GM19452 (cell line): ENCODE data around the gene ACTRT2.

ENCODE experiments used
- ATAC-seq: cut with Tn5 transposase; IDR thresholded peaks from one replicate; pipeline ENCODE4 v1.9.1; 2021; ENCODE audit not compliant: unreplicated experiment

Gene ACTRT2

DNA sequence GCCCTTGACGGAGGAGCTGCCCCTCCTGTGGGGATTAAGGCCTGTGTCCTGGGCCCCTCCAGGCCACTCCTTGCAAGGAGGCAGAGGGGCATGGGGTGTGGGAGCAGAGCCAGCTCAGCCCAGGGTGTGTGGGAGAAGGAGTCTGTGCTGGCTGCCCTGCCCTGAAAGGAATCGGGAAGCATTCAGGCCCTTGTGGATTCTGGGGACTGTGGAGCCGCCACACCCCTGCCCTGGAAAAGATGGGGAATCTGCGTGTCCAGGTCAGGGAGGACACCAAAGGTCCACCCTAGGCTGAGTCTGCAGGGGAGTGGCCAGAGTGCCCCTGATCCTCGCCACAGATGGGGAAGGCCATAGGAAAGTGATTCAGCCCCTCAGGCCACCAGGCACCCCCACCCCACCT is 31.2 kb downstream of the ACTRT2 start:
- no peak for ATAC-seq

DNA sequence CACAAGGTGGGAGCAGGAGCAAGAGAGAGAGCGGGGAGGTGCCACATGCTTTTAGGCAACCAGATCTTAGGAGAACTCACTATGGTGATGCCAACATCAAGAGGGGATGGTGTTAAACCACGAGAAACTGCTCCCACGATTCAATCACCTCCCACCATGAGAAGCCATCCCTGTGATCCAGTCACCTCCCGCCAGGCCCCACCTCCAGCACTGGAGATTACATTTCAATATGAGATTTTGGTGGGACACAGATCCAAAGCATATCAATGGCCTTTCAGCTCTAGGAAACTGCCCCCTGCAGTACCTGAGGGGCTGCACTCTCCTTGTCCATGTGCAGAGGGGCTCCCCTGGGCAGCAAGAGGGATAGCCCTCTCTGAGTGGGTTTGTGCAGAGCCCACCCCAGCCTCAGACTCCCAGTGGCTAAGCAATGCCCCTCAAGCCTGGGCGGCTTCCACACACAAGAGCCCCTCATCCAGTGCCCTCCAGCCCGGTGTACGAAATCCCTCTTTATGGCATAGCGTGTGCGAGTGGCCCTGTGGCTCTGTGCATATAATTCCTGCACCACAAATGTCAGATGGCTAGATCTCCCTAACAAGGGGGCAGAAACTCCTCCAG is 32.2 kb downstream of the ACTRT2 start:
- no peak for ATAC-seq

DNA sequence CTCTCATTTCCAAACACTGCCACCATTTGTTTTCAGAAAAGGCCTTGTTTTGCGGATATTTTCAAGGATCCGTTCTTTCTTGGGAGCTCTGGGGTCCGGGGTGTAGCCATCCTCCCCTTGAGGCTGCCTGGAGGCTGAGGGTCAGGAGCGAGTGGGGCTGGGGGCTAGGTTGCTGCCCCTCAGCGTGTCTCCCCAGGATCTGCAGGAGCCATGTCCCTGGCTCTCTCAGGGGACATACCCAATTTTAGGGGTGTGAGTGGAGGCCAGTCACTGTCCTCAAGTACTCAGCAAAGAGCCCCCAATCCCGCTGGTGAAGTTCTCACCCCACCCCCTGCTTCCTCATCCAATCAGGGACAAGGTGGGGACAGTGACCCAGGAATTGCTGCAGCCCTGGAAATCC is 32.7 kb downstream of the ACTRT2 start:
- ATAC-seq: no peak

DNA sequence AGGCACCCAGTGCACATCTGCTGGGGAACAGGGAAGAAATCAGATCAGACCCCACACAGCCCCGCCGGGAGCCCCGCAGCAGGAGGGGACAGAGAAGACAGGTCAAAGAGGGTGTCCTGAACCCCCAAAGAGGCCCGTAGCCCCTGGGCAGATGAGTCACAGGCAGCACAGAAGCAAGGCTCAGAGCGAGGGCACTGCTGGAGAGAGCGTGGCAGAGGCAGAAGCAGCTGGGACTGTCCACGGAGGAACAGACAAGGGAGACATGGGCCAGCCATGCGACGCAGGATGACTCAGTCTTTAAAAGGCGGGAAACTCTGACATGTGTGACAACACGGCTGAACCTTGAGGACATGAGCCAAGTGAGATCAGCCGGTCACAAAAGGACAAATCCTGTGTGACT is 33.2 kb downstream of the ACTRT2 start:
- no peak for ATAC-seq

DNA sequence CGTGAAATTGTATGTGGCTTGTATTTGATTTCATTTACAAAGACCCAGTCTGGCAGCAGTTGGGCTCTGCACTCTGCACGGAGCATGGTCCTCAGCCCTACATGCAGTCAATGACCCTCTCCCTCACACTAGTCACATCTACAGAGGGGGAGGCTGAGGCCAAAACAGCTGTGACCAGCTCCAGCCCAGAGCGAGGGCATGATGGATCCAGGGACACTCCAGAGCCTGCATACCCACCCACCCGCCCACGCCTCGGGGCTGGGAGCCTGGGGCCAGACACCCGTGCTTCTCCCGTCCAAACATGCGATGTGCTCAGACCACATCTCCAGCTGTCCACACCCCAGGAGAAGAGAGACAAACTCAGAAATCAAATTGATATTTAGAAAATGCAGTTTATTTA is 33.8 kb downstream of the ACTRT2 start:
- ATAC-seq: no peak

DNA sequence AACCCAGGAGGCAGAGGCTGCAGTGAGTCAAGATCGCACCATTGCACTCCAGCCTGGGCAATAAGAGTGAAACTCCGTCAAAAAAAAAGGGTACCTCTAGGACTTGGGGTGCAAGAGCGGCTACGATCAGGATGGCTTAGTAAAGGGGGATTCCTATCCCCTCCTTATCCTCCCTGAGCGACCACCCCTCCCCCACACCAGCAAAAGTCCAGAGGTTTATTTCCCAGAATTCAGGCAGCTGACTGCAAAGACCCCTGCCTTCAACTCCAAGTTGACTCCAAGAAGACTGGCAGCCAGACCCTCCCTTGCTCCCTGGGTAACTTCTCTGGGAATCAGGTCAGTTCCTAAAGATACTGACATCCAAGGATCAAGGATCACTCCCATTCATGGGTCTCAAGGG is 35.4 kb downstream of the ACTRT2 start:
- no peak for ATAC-seq

DNA sequence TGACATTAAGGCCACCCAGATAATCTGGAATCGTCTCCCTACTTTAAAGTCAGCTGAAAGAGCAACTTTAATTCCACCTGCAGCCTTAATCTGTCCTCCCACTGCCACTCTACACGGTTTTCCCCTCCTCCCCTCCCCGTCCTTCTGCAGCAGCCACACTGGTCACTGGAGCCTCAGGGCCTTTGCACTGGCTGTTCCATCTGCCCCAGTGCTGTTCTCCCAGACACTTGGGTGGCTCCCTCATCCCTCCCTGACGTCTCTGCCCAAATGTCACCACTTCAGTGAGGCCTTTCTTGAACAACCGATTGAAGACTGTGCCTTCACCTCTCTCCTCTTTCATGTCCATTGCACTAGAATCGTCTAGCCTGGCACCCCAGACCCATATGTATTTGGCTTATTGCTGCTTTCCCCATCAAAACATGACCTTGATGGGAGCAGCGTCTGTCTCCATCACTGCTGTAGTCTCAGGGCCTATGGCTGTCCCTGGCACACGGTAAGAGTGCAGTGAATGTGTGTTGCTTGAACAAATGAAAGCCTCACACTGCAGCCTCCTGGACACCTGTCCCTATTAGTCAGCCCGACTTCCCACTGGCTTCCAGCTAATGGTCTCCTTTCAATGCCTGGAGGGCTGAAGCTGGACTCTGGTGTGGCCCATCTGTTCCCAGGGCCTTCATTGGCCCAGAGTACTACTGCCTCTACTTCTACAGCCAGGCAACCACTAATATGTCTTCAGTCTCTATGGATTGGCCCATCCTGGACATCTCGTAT is 37.2 kb downstream of the ACTRT2 start:
- ATAC-seq: no peak

DNA sequence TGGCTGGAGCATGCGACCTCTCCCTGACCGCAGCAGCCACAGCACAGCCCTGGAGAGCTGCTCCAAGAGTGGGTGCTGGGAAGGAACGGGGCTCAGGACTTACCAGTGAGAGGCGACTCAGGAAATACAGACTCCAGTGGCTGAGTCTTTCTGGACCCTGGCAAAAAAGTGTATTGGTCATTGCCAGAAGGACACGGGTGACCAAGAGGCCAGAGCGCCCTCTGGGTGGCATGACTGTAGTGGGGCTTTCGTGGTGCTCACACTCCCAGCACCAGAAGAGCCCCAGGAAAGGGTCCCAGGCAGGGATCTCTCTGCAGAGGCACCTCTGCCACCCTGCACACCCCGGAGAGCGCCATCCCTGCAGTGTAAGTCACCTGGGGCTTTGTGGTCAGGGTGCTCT is 38.9 kb downstream of the ACTRT2 start:
- no peak for ATAC-seq

DNA sequence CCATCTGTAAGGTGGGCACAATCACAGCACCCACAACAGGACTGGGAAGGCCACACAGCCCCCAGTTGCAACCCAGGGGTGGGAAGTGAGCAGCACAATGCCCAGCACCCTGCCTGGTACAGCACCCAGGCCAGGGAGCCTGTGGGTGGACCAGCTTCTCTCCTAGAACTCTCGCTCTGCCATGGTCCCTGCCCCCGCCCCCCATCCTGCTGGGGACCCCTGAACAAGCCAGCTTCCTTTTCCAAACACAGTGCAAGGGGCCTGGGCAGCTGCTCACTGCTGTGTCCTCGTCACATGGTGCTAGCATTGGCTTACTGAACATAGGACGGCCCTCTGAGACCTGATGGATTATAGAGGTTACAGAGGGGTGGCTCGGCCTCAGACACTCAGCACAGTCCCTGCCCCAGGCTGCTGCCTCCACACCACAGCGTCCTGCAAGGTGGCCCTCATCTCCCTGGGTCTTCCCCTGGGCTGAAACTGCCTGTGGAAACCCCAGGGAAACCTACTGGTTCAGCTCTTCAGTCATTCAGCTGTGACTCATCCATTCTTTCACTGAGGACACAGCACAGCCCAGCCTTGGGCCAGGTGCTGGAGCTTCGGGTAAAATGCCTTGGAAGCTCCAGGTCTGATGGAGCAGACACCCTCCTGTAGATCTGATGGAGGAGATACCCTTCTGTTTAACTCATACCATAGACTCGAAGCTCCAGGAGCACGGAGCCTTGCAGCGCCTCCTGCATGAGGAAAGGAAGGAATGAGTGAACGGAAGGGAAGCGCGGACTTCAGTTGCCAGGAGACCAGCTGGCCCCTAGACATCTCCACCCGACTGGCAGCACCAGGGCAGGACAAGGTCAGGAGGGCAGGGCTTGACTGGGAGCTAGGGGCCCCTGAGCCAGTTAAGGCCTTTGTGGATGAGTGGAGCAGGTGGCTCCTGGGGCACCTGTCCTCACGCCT is 39.6 kb downstream of the ACTRT2 start:
- ATAC-seq: no peak

DNA sequence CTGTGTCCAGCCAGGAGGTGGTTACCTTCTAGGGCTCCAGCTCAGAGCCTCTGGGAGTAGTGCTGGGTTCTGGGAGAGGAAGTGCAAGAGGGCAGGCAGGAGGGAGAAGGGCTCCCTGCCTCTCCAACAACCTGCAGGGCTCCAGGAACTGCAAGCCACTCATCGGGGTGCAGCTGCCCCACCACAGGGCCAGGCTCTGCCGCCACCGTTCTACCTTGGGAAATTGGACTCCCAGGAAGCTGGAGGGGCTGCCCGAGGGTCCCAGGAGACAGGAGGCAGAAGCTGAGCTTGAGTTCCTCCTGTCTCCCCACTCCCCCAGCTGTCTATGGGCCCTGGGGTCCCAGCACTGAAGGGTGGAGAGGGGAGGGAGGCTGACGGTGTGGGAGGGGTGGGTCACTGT is 40.3 kb downstream of the ACTRT2 start:
- ATAC-seq: no peak

DNA sequence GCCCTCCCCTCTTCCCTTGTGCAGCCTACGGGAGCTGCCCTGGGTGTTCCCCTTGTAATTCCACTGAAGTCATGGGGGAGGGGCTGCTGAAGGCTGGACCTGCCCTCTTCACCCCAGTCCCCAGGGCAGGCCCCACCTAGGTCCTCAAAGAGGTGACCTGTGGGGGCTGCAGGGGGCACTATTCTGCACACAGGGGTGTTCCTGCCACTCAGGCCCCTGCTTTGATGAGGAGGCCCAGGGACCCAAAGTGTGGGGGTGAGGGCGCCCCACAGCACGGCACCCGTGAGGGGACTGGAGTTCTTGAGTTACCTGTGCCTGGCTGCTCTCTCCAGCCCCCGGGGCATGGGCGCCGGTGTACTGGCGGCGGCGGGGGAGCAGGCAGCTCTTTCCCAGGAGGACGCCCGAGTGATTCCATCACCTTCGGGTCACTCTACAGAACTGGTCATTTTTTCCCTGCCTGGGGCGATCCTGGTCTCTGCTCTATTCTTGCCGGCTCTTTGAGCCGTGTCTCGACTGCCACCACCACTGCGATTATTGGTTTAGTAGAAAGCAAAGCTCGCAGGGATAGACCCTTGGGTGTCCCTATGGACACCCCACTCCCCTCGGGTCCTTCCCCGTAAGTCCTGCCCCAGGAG is 40.8 kb downstream of the ACTRT2 start:
- ATAC-seq: no peak

DNA sequence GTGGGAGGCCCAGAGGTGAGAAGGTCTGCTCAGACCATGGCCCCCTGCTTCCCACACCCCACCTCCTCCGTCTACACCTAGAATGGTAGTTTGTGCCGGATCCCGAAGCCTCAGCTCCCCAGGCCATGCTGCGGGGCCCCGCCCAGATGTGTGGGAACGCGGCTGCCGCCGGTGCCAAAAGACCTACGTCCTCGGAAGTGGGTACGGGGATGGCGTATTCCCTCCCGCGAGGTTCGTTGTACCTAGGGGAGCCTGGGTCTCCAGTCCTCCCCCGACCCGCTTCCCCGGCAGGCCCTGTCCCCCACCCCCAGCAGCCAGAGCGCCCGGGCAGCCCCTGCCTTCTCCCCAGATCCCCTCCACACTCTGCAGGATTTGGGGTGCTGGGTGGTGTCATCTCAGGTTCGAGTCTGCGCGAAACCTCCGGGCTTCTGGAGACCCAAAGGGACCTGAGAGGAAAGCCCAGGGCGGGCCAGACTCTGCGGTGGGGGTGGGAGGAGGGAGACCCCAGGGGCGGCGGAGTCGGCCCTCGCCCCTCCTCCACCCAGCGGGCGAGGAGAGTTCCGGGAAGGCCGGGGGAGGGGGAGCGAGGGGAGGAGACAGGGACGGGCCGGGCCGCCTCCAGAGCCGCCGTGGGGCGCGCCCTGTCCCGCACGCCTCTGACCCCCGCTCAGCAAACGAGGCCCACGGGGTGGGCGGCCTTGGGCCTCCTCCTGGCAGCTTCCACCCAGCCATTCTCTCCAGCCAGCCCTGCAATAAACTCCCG is 41.5 kb downstream of the ACTRT2 start:
- ATAC-seq: no peak

DNA sequence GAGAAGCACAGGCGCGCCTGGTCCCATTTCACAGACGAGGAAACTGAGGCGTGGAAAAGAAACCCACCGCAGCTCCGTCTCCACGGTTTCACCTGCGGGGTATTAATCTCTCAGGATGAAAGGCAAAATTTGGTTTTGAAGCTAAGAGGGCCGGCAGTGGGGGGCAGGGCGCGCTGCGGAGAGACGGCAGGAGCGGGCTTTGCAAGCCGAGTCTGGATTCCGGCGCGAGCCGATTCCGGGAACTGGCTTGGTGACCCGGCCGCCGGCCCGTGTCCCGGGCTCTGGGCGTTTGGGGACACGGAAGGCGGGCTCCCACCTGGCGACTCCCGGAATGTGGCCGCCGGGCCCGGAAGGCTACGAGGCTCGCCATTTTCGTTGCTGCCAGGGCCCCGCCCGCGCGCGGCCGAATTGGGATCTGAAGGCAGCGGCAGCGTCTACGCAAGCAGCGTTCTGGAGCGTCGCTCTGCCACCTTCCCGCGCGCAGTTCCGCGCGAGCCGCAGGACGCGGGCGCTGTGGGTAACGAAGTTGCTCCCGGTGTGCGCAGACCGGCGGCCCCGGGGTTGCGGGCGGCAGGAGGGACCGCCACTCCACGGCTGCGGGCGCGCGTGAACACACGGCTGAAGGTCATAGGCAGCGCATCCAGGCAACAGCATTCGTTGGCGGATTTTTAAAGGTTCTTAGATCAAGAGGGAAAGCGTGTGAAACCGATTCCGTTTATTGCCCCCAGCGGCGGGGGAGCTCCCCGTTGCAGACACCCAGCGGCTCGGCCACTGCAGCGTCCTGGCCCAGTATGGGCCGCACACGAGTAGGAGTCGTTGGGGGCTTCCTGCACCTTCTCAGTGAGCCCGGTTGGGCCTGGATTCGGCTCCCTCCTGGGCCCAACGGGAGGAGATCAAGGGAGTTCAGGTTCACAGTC is 42.4 kb downstream of the ACTRT2 start:
- ATAC-seq: no peak

DNA sequence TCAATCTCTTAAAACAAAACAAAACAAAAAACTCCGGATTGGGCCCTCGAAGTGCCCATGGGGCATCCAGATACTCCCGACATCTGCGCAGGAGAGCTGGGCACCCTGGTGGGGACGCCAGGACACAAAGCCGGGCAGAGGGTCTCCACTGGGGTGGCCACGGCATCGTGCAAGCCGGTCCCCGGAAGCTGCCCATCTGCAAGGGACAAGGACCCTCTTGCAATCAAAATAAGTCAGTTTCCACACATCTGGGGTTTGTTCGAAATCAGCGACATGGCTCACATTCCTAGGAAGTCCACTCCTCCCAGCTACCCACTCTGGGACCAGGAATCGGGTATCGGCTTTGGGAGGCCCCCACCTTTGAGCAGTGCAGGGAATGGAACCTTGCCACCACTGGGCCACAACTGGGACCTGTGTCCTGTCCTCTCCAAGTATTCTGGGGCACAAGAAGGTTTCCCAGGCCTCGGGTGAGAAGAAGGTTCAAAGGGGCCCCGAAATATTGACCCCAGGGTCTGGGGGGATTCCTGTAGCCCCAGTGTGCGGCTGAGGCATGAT is 43.1 kb downstream of the ACTRT2 start:
- no peak for ATAC-seq

DNA sequence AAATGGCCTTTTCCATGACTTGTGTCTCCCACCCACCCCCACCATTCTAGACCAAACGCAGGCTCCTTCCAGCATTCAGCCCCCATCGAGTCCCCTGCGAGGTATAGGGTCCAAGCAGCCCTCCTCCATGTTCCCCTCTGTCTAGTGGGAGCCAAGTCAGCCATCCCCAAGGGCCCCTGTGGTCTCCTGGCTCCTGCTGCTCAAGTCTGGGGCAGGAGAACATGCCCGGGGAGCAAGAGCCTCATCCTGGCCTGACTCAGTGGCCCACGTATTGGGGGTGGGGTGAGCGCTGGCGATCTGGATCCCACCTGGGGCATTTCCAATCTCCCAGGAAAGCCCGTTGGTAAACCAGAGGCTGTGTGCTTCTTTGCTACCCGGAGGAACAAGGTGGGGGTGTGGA is 43.6 kb downstream of the ACTRT2 start:
- no peak for ATAC-seq

DNA sequence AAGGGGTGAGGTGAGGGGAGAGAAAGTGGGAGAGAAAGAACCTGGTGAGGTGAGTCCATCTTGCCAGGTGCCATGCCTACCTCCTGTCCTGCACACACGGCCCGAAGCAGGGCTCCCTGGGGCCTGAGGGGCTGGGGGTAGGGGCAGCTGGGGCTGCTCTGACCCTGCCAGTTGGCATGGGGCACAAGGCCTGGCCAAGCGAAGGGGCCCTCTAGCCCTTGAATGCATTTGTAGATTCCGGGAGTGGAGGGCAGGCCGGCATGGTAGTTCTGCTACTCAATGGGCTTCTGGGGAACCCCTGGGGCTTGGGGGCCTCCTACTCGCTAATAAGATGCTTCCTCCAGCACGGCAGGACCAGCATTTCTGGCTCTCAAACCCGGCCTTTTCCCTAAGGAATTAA is 44.1 kb downstream of the ACTRT2 start:
- no peak for ATAC-seq

DNA sequence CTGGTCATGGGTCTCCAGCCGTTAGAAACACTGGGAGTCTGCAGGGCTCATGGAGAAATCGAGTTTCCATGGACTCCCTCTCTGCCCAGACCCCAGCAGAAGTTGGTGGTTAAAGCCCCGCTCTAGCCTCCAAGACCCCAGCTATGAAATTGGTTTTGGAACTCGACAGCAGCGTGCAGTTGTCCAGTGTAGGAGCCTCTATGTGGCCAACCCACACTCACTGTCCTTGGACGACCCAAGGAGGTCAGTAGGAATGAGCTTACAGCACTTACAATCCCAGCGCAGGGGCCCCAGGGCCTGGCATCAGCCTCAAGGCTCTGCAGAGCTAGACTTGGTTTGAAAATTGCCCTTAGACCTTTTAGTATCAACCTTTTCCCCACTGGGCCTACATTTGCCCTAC is 44.5 kb downstream of the ACTRT2 start:
- no peak for ATAC-seq

DNA sequence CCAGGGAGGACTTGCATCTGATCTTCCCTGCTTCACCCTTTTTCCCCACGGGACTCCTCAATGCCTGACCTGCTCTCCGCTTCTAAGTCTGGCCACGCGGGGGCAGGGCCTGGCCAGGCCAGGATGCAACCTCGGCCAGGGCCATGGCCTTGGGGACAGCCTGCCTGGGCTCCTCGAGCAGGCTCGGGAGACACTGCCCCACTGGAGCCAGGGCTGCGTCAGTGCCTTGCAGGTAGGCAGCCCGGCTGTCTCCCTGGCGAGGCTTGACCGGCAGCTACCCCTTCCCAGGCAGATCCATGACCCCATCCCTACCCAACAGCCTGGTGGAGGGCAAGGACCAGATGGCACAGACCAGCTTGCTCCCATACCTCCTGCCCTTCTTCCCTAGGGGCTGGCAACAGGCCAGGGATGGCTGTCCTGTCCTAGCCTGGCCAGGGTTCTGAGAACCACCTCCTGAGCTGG is 45.0 kb downstream of the ACTRT2 start:
- ATAC-seq: no peak

DNA sequence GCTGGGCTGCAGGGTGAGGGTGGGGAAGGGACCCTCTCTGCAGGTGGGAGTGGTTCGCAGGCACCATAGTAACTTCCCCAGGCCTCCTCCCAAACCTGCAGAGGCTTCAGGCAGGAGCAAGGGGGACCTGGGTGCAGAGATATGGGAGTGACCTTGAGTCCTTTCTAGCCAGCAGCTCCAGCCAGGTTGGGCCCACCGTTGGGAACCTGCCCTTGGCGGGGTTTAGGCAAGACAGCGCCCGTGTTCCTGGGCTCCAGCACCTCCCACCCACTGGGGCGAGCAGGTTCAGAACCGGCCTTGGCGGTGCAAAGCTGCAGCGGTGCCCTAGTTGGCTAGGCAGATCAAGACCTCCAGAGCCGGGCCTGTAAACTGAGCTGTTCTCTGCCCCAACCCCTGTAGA is 45.6 kb downstream of the ACTRT2 start:
- no peak for ATAC-seq
